Activated T-helper 17 cell treated with anti-CD3 and anti-CD28 coated beads, Interleukin-2, amount 50 U/mL, for 72 hours (primary cell): ENCODE results near the gene TRMT44. TPM values are rescaled to one million over a fixed set of nuclear protein-coding genes. Genes with fewer than 3 reads are reported as not detected.
"Not testable (repeated sequence)": the region's sequence is repeated elsewhere in the genome, so short reads cannot be mapped to it uniquely, and the experiment has no call there.

Source experiments
- ATAC-seq: fragments of 150-1000 bp; cut with Tn5 transposase; replicated peaks from 2 replicates; pipeline ENCODE4 v1.10.0; 2021; ENCODE audit warnings: mild to moderate bottlenecking, moderate library complexity
- H3K27ac Mint-ChIP-seq: one replicate; pipeline ENCODE4 v1.8.0; 2022; ENCODE audit warnings: mixed read lengths
- H3K27me3 Mint-ChIP-seq: one replicate; pipeline ENCODE4 v1.8.0; 2022; ENCODE audit warnings: mixed read lengths
- H3K36me3 Mint-ChIP-seq: one replicate; pipeline ENCODE4 v1.8.0; 2022; ENCODE audit warnings: low read depth, mild to moderate bottlenecking, mixed read lengths
- H3K4me1 Mint-ChIP-seq: one replicate; pipeline ENCODE4 v1.8.0; 2022; ENCODE audit warnings: mixed read lengths
- H3K4me3 Mint-ChIP-seq: one replicate; pipeline ENCODE4 v1.8.0; 2022; ENCODE audit warnings: mild to moderate bottlenecking, mixed read lengths
- H3K9me3 Mint-ChIP-seq: one replicate; pipeline ENCODE4 v1.8.0; 2022; ENCODE audit warnings: mixed read lengths
- total RNA-seq, 2 donors: library from RNA; stranded (reverse); gene quantifications; one replicate each; pipeline ENCODE4 v1.2.3, GENCODE V29; 2022

Gene TRMT44
- total RNA-seq, 2 donors from 2014 or later, result 24.0 to 37.3 TPM

DNA sequence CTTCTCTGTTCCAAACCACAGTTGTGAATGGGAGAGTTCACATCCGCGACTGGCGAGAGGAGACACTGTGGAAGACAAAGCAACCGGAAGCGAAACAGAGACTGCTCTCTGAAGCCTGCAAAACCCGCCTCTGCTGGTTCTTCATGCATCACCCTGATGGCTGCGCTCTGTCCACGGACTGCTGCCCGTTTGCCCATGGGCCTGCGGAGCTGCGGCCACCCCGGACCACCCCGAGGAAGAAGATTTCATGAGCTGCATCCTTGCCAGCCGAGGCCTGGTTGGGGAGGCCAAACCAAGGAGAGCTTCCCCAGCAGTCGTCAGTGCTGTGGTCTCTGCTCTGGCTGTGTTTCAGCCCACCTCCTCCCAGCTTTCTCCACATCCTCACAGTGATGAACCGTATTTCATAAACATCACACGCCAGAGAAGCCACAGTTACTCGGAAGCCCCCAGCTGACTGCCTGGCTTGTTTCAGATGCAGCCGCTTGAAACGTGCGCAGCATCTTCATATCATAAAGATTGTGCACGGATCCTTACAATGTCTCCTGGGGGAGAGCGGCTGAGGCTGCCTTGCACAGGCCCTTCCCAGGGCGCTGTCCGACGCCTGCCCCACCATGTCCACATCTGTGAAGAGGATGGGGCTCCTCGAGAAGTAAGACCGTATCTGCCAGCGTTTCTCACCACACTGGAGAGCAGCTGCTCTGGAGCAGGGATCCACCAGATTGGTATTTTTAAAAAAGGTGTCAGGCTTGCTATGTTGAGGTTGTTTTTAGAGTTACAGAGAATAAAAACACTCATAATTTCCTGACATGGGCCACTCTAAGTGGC is 35.4 kb downstream of the TRMT44 start:
- H3K36me3 Mint-ChIP-seq, result peaks cover 35% of the 10 kb centered on the region
- H3K27me3 Mint-ChIP-seq, result no peaks in the 10 kb centered on the region
- no peak for ATAC-seq

DNA sequence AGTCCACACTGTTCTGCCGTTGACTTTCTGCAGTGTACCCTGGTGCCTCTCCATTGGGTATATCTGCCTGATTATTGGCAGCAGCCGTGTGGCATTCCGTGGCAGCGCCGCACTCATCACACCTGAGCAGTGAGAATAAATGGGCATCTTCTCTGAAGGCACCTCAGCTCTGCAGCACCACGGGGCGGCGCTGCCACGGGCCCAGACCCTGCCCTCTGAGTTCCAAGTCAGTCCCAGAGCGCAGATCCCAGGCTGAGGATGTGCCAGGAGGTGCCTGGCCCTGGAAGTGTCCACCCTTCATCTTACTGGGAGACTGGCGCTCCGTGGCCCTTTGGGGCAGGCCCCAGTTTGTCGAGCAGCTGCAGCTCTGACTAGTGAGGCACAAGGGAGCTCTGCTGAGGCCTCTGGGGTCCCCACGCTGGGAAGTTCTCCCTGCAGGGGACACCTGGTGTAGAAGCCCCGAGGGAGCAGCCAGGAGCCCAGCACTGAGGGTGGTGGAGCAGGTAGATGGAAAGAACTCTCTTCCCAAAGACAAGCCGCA is 36.6 kb downstream of the TRMT44 start:
- Mint-ChIP-seq H3K27me3 (no peaks in the 10 kb centered on the region), H3K4me3 (no peak overlapping the region), H3K9me3 (no peaks in the 10 kb centered on the region), H3K27ac (no peak overlapping the region), H3K36me3 (peaks cover 23% of the 10 kb centered on the region), H3K4me1 (no peaks in the 10 kb centered on the region)
- no peak for ATAC-seq

More for the DNA sequence above, 35.4 kb downstream of the TRMT44 start:
- Mint-ChIP-seq H3K9me3 (no peaks in the 10 kb centered on the region), H3K4me1 (no peaks in the 10 kb centered on the region), H3K4me3 (no peak overlapping the region), H3K27ac (no peak overlapping the region)

DNA sequence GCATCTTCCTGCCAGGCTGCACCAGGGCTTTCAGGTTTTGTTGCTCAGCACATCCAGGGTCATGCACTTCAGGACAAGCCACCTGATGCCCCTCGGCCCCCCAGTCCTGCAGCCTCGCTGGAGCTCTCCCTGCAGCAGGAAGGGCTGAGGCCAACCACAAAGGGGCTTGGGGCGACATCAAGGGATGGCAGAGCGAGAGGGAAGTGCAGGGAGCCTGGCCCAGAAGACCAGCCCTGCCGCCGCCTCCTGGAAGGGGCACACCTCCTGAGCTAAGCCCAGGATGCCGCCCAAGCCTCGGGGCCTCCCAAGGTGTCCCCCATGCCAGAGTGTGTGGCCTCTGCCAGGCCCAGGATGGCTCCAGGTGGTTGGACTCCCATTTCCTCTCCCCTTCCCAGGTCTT is 37.1 kb downstream of the TRMT44 start:
- Mint-ChIP-seq H3K4me1 (no peaks in the 10 kb centered on the region), H3K36me3 (peaks cover 21% of the 10 kb centered on the region), H3K27ac (no peak overlapping the region), H3K27me3 (no peaks in the 10 kb centered on the region), H3K9me3 (no peaks in the 10 kb centered on the region), H3K4me3 (no peak overlapping the region)
- no peak for ATAC-seq

DNA sequence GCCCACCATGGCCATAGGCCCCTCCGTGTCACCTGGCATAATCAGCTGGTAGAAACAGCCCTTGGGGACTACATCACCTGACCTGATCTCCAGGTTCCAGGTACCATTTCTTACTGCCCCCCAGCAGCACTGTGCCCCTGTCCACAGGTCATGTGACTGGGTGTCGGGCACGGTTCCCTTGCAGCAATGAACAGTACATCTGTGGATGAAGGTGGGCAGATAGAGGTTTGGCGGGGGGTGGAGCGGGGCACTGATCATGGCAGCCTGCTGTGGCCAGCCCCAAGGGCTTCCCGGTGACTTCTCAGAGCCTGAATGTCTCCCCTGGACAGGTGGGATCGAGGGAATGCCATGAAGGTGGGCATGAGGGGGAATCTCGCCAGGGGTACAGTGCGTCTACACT is 37.8 kb downstream of the TRMT44 start:
- Mint-ChIP-seq H3K4me1 (no peaks in the 10 kb centered on the region), H3K27ac (no peak overlapping the region), H3K36me3 (peaks cover 21% of the 10 kb centered on the region), H3K9me3 (no peaks in the 10 kb centered on the region), H3K4me3 (no peak overlapping the region), H3K27me3 (no peaks in the 10 kb centered on the region)
- no peak for ATAC-seq

DNA sequence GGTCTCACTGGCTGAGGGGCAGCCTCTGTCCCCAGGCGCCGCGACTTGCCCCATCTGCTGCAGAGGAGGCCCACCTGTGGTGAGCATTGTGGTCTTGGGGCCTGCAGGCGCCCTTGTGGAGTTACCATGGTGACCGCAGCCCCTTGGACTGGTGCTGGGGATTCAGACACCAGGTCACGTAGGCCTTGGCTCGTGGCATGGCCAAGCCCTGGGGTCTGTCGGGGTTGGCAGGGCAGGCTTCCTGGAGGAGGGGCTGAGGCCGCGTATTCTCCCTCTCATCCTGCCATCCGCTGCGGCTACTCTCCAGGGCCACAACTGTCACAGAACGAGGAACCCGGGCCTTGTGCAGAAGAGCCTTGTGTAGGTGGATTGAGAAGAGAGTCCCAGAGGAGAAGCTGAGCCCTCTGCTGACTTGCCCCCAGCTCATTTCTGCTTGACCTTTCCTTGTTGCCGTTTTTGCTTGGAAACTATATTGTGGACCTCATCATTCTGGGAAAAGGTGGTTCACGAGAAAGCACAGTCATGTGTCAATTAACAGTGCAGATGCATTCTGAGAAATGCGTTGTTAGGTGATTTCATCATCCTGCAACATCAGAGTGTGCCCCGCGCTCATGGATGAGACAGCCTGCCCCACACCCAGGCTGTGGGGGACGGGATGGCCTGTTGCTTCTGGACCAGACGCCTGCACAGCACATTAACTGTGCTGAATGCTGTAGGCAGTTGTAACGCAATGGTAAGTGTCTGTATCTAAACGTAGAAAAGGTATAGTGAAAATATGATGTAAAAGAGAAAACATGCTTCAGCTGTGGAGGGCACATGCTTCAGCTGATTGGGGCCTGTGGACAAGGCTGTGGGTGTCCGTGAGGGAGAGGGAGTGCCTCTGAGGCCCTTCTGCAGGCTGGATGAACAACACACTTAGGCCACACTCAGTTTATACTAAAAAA is 38.5 kb downstream of the TRMT44 start:
- no peaks in the 10 kb centered on the region for H3K9me3 Mint-ChIP-seq
- ATAC-seq, result no peak
- no peaks in the 10 kb centered on the region for H3K27me3 Mint-ChIP-seq
- no peak overlapping the region for H3K27ac Mint-ChIP-seq
- H3K36me3 Mint-ChIP-seq, result peaks cover 21% of the 10 kb centered on the region
- H3K4me3 Mint-ChIP-seq, result no peak overlapping the region
- H3K4me1 Mint-ChIP-seq, result no peaks in the 10 kb centered on the region

DNA sequence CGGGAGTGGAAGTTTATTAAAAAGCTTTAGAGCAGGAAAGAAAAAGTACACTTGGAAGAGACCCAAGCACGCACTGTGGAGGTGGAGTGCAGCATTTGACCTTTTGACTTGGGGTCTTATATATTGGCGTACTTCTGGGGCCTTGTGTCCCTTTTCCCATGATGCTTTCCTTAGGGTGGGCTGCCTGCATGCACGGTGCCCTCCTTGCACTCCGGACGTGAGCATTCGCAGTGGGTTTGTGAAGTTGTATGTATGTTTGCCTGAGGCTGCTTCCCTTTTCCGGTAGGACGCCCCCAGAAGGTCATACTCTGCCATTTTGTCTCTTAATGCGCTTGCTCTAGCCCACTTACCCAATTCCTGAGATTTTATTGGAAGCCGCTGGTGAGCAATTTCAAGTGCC is 39.6 kb downstream of the TRMT44 start:
- H3K4me1 Mint-ChIP-seq, result no peaks in the 10 kb centered on the region
- no peaks in the 10 kb centered on the region for H3K9me3 Mint-ChIP-seq
- H3K27ac Mint-ChIP-seq, result no peak overlapping the region
- ATAC-seq, result no peak
- H3K4me3 Mint-ChIP-seq, result no peak overlapping the region
- peaks cover 20% of the 10 kb centered on the region for H3K36me3 Mint-ChIP-seq
- no peaks in the 10 kb centered on the region for H3K27me3 Mint-ChIP-seq

DNA sequence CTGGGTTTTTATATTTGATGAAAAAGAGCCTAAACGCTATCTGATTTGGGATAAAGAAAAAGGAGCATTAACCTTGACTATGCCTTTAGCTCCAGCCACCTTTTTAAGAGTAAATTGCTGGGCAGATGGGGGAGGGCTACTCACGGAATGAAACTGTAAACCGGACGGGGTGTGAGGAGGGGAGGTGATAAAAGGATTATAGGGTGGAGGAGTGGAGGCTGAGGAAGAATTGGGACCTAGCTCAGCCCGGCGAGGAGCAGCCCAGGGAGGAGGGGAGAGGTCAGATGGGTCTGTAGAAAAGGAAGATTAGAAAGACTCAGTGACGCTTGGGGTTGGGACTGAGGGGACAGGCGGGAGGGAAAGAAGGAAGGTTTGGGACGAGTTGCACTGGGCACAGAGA is 46.1 kb downstream of the TRMT44 start:
- not testable (repeated sequence) for ATAC-seq, H3K9me3 Mint-ChIP-seq, H3K27me3 Mint-ChIP-seq, H3K4me3 Mint-ChIP-seq, H3K36me3 Mint-ChIP-seq, H3K27ac Mint-ChIP-seq, H3K4me1 Mint-ChIP-seq

DNA sequence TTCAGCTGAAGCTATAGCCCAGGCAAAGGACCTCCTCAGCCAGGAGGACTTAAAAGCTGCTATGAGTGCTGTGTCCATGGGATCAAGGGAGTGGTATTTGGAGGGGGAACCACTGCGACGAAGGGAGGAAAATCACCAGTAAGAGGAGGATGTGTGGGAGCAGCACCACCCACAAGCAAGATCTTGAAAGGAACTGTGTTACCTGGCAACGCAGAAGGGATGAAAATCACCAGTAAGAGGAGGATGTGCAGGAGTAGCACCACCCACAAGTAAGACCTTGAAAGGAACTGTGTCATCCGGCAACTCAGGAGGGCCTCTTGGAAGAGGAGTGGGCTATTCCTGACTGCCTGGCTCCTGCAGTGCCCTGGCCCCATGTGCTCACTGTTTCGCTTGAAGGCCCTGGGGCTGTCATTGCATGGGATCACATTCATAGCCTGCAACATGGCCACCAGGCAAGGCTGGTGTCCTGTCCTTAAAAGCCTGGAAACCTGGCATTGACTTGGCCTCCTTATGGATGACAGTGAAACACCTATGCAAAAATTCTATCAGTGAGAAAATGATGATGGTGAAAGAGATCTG is 48.3 kb downstream of the TRMT44 start:
- Mint-ChIP-seq H3K4me3 (no peak overlapping the region), H3K27ac (no peak overlapping the region), H3K4me1 (peaks cover 4% of the 10 kb centered on the region), H3K36me3 (no peaks in the 10 kb centered on the region), H3K27me3 (no peaks in the 10 kb centered on the region), H3K9me3 (no peaks in the 10 kb centered on the region)
- ATAC-seq, result no peak

DNA sequence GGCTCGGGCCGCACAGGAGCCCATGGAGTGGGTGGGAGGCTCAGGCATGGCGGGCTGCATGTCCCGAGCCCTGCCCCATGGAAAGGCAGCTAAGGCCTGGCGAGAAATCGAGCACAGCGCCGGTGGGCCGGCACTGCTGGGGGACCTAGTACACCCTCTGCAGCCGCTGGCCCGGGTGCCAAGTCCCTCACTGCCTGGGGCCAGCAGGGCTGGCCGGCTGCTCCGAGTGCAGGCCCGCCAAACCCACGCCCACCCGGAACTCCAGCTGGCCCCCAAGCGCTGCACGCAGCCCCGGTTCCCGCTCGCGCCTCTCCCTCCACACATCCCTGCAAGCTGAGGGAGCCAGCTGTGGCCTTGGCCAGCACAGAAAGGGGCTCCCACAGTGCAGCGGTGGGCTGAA is 50.9 kb downstream of the TRMT44 start:
- not testable (repeated sequence) for H3K4me1 Mint-ChIP-seq, H3K36me3 Mint-ChIP-seq, H3K27ac Mint-ChIP-seq, ATAC-seq, H3K4me3 Mint-ChIP-seq, H3K9me3 Mint-ChIP-seq, H3K27me3 Mint-ChIP-seq

DNA sequence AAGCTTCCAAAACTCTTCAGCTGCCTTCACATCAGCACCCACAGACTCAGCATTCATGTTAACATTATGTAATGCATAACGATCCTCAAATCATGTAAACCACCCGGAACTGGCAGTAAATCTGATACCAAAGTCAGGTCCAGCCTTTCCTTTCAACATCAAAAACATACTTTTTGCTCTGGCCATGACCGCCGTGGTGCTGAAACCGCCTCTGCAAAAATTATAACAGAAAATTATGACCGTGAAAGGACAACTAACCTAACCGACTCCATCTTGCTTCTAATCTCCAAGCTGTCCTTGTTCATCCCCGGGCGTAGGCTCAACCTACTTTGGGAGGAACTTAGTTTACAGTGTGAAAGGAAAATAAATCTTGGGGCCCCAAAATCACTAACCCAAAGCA is 51.6 kb downstream of the TRMT44 start:
- no peak overlapping the region for H3K4me3 Mint-ChIP-seq

DNA sequence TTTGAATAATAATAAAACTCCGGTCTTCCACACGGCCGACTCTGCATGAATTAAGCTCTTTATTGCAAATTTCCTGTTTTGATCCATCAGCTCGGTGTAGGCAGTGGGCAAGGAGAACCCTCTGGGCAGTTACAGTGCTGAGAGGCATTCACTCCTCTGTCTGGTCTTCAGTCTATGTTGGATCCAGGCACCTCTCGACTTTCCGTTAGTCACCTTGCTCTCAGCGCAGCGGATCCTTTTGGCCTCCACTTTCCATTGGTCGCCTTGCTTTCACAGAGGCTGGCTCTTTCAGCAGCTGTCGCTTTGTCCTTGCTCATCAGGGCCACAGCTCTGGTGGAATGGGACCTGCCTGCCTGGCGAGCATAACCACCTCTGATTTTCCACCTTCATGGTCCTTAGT is 52.9 kb downstream of the TRMT44 start:
- no peaks in the 10 kb centered on the region for H3K36me3 Mint-ChIP-seq
- H3K27me3 Mint-ChIP-seq, result no peaks in the 10 kb centered on the region
- no peak overlapping the region for H3K27ac Mint-ChIP-seq
- ATAC-seq, result no peak
- H3K4me1 Mint-ChIP-seq, result peaks cover 3% of the 10 kb centered on the region
- no peaks in the 10 kb centered on the region for H3K9me3 Mint-ChIP-seq
- H3K4me3 Mint-ChIP-seq, result no peak overlapping the region

More for the DNA sequence above, 51.6 kb downstream of the TRMT44 start:
- Mint-ChIP-seq H3K27me3 (no peaks in the 10 kb centered on the region), H3K36me3 (no peaks in the 10 kb centered on the region), H3K9me3 (no peaks in the 10 kb centered on the region), H3K27ac (no peak overlapping the region), H3K4me1 (peaks cover 4% of the 10 kb centered on the region)
- no peak for ATAC-seq

DNA sequence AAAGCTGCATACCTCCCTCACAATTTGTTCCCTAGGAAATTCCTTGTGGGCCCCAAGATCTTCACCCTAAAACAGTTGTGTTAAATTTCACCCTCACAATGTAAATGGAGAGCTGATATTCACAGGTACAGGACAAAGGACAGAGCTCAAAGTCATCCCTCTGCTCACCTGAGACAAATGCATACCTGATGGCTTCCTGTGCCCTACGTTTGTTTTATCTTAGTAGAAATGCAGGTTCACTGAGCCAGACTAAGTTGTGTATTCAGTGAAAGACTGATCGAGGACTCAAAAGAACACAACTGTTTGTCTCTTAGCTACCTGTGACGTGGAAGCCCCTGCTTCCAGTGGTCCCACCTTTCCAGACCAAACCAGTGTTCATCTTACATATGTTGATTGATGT is 53.6 kb downstream of the TRMT44 start:
- no peak overlapping the region for H3K4me3 Mint-ChIP-seq
- H3K4me1 Mint-ChIP-seq, result no peaks in the 10 kb centered on the region
- H3K36me3 Mint-ChIP-seq, result no peaks in the 10 kb centered on the region
- no peak overlapping the region for H3K27ac Mint-ChIP-seq
- H3K27me3 Mint-ChIP-seq, result no peaks in the 10 kb centered on the region
- no peak for ATAC-seq
- no peaks in the 10 kb centered on the region for H3K9me3 Mint-ChIP-seq

DNA sequence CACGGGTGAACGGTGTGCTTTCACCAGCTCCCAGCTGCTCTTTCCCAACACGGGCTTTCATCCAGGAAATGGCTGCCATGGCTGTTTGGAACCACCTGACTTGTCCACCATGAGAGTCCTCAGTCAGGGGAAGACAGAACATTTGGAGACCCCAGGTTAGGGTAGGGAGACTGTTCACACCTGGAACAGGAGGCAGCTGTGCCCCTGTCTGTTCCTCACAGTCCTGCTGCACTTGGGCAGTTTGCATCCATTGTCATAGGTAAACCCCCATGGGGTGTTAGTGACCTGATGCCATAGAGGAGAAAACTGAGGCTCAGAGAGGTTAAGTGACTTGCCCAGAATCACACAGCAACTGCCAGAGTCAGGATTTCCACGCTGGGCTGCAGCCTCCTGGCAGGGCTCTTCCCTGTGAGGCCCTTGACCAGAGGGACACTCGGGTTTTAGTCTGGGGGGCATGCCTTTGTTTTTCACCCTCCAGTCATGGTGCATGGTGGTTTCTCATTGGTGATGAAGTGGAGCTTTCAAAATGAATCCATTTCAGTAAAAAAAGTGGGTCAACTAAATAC is 54.5 kb downstream of the TRMT44 start:
- Mint-ChIP-seq H3K9me3 (no peaks in the 10 kb centered on the region), H3K27me3 (no peaks in the 10 kb centered on the region), H3K27ac (no peak overlapping the region), H3K36me3 (no peaks in the 10 kb centered on the region), H3K4me3 (no peak overlapping the region), H3K4me1 (no peaks in the 10 kb centered on the region)
- ATAC-seq, result no peak

DNA sequence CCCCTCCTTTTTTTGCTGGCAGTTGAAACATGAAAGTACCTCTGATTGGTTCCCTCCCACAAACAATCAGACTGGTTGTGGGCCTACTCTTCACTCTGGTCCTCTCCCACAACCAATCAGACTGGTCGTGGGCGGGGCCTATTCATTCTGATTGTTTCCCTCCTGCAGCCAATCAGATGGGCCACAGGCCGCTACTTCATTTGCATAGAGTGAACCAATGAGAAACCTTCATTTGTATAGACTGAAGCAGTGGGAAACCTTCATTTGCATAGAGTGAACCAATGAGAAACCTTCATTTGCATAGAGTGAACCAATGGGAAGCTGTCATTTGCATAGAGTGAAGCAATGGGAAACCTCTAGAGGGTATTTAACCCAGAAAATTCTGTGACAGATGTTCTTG is 55.2 kb downstream of the TRMT44 start:
- no peaks in the 10 kb centered on the region for H3K4me1 Mint-ChIP-seq
- H3K4me3 Mint-ChIP-seq, result no peak overlapping the region
- H3K27ac Mint-ChIP-seq, result no peak overlapping the region
- ATAC-seq, result no peak
- no peaks in the 10 kb centered on the region for H3K27me3 Mint-ChIP-seq
- no peaks in the 10 kb centered on the region for H3K9me3 Mint-ChIP-seq
- H3K36me3 Mint-ChIP-seq, result no peaks in the 10 kb centered on the region
